Activated CD4-positive, alpha-beta memory T cell treated with anti-CD3 and anti-CD28 coated beads for 36 hours (primary cell): ENCODE data around the gene WNK2. TPM values are rescaled to one million over a fixed set of nuclear protein-coding genes. Genes with fewer than 3 reads are reported as not detected.

Experiments used
- CTCF ChIA-PET: fragments of 350-600 bp; sonication (Branson Sonifier 250); formaldehyde crosslinking; loops from one replicate; lab custom pipeline; 2021; ENCODE audit warnings: antibody characterized with exemption, inconsistent platforms; lab: Charles Lee
- POLR2A ChIA-PET: fragments of 350-600 bp; sonication (Branson Sonifier 250); formaldehyde crosslinking; loops from one replicate; lab custom pipeline; 2021; ENCODE audit warnings: antibody characterized with exemption; lab: Charles Lee
- DNase-seq: peaks from one replicate; pipeline ENCODE4 v3.0.0-alpha.2; 2020
- H3K27ac Mint-ChIP-seq: one replicate; pipeline ENCODE4 v1.8.0; 2021; ENCODE audit warnings: mixed read lengths
- H3K27me3 Mint-ChIP-seq: one replicate; pipeline ENCODE4 v1.8.0; 2021; ENCODE audit warnings: mixed read lengths
- H3K36me3 Mint-ChIP-seq: one replicate; pipeline ENCODE4 v1.8.0; 2021; ENCODE audit warnings: mixed read lengths
- H3K4me1 Mint-ChIP-seq: one replicate; pipeline ENCODE4 v1.8.0; 2021; ENCODE audit warnings: low read depth, mixed read lengths
- H3K4me3 Mint-ChIP-seq: one replicate; pipeline ENCODE4 v1.8.0; 2021; ENCODE audit warnings: mild to moderate bottlenecking, mixed read lengths
- H3K9me3 Mint-ChIP-seq: one replicate; pipeline ENCODE4 v1.8.0; 2021; ENCODE audit warnings: mixed read lengths
- intact Hi-C: fragments of 100-400 bp; cut with micrococcal nuclease; formaldehyde crosslinking; loops from one replicate; pipeline ENCODE4 v1.15.1; 2023
- total RNA-seq, 2 experiments: library from RNA; stranded (reverse); gene quantifications; one replicate each; pipeline ENCODE4 v1.2.3, GENCODE V29; 2021

Gene WNK2
- total RNA-seq, 2 experiments from 2014 or later: 1.2 to 1.6 TPM

DNA sequence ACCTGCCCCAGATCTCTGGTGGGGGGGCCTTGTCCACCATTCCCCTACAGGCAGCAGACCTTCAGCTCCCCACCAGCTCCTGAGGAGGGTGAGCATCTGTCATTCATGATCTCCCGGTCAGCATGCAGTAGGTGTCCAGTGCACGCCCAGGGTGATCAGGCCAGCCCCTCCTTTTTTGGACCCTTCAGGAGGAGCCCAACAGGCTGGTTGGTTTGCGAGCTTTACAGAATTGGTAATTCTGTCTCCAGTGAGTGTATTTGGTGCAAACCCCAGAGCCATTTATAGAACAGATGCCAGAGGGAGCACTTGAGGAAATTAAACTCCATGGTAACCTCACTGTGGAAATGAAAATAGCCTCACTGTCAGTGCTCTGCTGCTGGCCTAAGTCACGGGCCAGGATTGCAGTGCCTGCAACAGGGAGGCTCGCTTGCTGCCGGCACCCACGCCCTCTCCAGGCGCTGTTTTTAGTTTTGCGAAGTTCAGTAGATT is 23.4 kb downstream of the WNK2 start:
- Mint-ChIP-seq H3K4me1 (peaks cover 2% of the 10 kb centered on the region), H3K9me3 (peaks cover 6% of the 10 kb centered on the region), H3K27ac (no peak overlapping the region), H3K4me3 (no peak overlapping the region), H3K36me3 (no peaks in the 10 kb centered on the region), H3K27me3 (no peaks in the 10 kb centered on the region)
- POLR2A ChIA-PET: no interaction called here
- DNase-seq: no peak
- intact Hi-C loops: no loop called here
- CTCF ChIA-PET: no interaction called here

DNA sequence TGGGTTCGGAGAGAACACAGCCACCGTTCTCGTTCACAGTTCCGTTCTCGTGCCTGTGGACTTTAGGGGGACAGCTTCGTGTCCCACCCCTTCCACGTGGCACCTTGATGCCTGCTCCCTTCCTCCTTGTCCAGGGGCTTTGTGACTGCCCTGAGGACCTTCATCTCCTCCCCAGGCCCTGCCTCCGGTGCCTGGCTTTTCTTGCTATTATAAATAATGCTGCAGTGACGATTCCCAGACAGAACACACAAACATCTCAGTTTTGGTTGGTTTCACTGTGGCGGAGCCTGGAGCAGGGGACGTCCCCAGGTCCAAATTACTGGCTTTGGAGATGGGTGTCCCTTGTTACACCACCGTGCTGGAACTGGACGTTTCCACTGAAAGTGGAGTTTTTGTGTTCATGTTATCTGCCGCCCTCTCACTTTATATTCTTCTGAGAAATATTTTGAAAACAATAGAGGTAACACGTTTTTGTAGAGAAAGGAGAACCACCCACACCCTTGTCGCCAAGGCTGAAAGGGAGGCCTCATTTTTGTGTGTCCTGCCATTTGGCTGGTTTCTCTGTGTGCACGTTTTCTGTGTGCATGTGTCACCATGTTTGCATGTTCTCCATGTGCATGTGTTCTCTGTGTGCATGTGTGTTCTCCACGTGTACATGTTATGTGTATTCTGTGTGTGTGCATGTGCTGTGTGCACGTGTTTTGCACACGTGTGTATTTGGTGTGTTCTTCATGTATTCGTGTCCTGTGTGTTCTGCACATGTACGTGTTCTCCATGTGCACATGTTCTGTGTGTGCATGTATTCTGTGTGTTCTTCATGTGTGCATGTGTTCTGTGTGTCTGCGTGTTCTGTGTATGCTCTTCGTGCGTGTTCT is 24.2 kb downstream of the WNK2 start:
- Mint-ChIP-seq H3K4me3 (no peak overlapping the region), H3K27ac (no peak overlapping the region), H3K27me3 (no peaks in the 10 kb centered on the region), H3K9me3 (peaks cover 6% of the 10 kb centered on the region), H3K36me3 (no peaks in the 10 kb centered on the region), H3K4me1 (peaks cover 2% of the 10 kb centered on the region)
- CTCF ChIA-PET: no interaction called here
- POLR2A ChIA-PET: no interaction called here
- DNase-seq: no peak
- intact Hi-C loops: no loop called here

DNA sequence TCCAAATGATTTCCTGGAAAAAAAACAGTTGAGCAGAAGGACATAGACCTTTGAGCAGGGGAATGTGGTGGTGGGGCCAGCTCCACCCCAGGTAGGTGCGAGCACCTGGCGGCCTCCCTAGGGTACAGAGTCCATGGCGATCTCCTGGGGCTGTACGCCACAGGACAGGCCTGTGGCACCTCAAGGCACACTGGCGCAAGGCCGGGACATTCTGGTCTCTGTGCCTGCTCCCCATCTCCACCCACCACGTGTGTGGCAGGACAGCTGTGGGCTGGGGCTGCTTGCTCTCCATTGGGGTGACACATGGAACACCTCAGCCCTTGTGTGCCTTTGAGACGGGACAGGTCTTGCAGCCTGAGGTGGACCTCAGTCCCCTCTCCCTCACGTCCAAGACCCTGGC is 25.2 kb downstream of the WNK2 start:
- peaks cover 2% of the 10 kb centered on the region for H3K4me1 Mint-ChIP-seq
- ChIA-PET POLR2A (no interaction called here), CTCF (no interaction called here)
- no peak overlapping the region for H3K27ac Mint-ChIP-seq
- no peaks in the 10 kb centered on the region for H3K27me3 Mint-ChIP-seq
- H3K4me3 Mint-ChIP-seq: no peak overlapping the region
- DNase-seq: no peak
- peaks cover 6% of the 10 kb centered on the region for H3K9me3 Mint-ChIP-seq
- intact Hi-C loops: no loop called here
- H3K36me3 Mint-ChIP-seq: no peaks in the 10 kb centered on the region

DNA sequence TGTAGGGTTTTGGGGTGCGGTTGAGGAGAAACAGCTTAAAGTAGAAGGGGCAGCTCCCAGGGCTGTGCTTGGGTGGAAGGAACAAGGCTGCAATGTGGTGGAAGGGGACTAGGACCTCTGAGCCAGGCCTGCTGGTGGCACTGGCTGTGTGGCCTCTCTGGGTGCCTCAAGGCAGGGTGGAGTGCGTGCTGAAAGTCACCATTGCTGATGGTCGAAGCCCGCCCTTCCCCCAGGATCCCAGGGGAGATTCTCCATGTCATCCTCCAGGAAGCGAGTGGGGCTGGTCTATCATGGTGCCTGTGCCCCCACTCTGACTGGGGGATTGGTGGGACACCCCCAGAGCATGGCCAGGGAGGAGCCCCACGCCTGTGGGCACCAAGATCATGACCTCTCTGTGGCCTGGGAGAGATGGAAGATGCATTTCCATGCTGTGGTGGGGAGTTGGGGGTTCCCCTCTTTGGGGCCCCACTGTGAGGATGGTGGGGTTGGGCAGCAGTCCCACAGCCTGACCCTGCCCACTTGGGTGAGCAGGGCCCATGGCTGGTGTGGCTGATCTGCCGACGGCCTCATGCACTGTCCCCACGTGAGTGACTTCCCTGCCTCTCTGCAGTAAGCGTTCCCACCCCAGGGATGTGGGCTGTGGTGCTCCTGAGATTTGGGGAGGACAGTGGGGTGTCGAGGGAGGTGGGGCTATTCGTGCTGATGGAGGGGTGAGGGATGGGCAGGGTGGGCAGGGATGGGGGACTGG is 25.8 kb downstream of the WNK2 start:
- intact Hi-C loops: no loop called here
- H3K36me3 Mint-ChIP-seq: no peaks in the 10 kb centered on the region
- H3K27me3 Mint-ChIP-seq: no peaks in the 10 kb centered on the region
- DNase-seq: no peak
- ChIA-PET POLR2A (no interaction called here), CTCF (no interaction called here)
- H3K4me1 Mint-ChIP-seq: peaks cover under 1% of the 10 kb centered on the region
- H3K9me3 Mint-ChIP-seq: peaks cover 6% of the 10 kb centered on the region
- H3K4me3 Mint-ChIP-seq: no peak overlapping the region
- no peak overlapping the region for H3K27ac Mint-ChIP-seq

DNA sequence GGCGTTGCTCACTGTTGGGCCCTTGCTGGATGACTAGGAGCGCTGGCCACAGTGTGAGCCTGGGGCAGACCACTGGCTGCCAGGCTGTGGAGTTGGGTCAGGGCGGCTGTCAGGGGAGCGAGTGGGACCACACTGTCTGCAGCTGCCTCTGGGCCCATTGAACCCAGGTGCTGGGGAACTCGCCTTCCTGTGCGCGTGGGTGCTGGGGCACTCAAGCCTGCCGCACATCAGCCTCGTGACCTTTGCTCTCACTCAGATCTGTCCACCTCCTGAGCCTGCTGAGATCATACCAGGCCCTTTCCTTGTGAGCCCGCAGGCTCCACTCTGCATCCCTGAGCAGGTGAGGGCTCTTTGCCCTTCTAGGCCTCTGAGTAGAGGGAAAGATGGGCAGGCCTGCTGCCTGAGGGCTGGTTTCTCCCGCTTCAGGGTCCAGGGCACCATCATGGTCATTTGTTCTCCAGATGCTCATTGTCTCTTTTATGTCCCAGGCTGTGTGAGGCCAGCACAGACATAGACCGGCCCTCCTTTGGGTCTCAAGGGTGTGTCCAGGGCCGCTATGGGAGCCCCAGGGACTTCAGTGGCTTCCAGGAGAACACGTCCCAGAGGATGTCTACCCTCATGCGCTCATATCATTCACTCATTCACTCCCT is 26.5 kb downstream of the WNK2 start:
- ChIA-PET POLR2A (no interaction called here), CTCF (no interaction called here)
- Mint-ChIP-seq H3K9me3 (peaks cover 6% of the 10 kb centered on the region), H3K27me3 (no peaks in the 10 kb centered on the region), H3K27ac (no peak overlapping the region), H3K4me1 (no peaks in the 10 kb centered on the region), H3K4me3 (no peak overlapping the region), H3K36me3 (no peaks in the 10 kb centered on the region)
- DNase-seq: no peak
- intact Hi-C loops: no loop called here

DNA sequence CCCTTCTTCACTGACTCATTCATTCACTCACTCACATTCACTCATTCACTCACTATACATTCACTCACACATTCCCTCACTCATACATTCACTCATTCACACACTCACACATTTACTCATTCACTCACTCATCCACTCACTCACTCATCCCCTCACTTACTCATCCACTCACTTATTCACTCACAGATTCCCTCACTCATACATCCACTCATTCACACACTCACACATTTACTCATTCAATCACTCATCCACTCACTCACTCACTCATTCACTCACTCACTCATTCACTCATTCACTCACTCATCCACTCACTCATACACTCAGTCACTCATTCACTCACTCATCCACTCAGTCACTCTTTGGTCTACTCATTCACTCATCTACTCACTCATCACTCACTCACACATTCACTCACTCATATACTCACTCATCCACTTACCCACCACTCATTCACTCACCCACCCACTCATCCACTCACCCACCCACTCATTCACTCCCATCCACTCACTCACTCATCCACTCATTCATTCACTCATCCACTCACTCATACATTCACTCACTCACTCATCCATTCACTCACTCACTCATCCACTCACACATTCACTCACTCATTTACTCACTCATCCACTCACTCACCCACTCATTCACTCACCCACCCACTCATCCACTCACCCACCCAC is 27.2 kb downstream of the WNK2 start:
- no peak overlapping the region for H3K4me3 Mint-ChIP-seq
- H3K4me1 Mint-ChIP-seq: no peaks in the 10 kb centered on the region
- no peak overlapping the region for H3K27ac Mint-ChIP-seq
- peaks cover 8% of the 10 kb centered on the region for H3K9me3 Mint-ChIP-seq
- no peaks in the 10 kb centered on the region for H3K27me3 Mint-ChIP-seq
- intact Hi-C loops: no loop called here
- DNase-seq: no peak
- ChIA-PET POLR2A (no interaction called here), CTCF (no interaction called here)
- H3K36me3 Mint-ChIP-seq: peaks cover 2% of the 10 kb centered on the region

DNA sequence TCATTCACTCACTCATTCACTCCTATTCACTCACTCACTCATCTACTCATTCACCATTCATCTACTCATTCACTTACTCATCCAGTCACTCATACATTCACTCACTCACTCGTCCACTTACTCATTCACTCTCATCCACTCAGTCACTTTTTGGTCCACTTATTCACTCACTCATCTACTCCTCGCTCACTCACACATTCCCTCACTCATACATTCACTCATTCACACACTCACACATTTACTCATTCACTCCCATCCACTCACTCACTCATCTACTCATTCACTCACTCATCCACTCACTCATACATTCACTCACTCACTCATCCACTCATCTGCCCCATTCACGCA is 27.7 kb downstream of the WNK2 start:
- H3K27ac Mint-ChIP-seq: no peak overlapping the region
- no peak for DNase-seq
- no peak overlapping the region for H3K4me3 Mint-ChIP-seq
- intact Hi-C loops: no loop called here
- peaks cover 8% of the 10 kb centered on the region for H3K9me3 Mint-ChIP-seq
- ChIA-PET POLR2A (no interaction called here), CTCF (no interaction called here)
- H3K4me1 Mint-ChIP-seq: no peaks in the 10 kb centered on the region
- H3K27me3 Mint-ChIP-seq: no peaks in the 10 kb centered on the region
- H3K36me3 Mint-ChIP-seq: peaks cover 2% of the 10 kb centered on the region

DNA sequence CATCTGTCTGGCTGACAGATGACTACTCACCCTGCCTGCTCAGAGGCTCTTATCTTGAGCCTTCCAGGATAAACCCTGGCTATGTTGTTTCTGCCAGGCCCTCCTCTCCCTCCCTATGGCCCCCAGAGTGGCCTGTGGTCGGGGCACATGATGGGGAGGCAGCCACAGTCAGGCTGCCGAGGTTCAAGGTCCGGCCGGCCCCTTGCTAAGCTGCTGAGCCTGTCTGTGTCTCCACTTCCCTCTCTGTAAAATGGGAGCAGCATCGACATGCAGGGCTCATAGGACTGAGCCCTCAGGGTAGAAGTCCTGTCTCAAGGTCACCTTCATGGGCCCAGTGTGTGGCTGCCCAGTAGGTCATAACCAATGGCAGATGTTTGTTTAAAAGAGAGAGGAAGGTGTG is 28.5 kb downstream of the WNK2 start:
- no peaks in the 10 kb centered on the region for H3K4me1 Mint-ChIP-seq
- no peaks in the 10 kb centered on the region for H3K27me3 Mint-ChIP-seq
- no peak overlapping the region for H3K4me3 Mint-ChIP-seq
- POLR2A ChIA-PET: no interaction called here
- intact Hi-C loops: no loop called here
- H3K36me3 Mint-ChIP-seq: peaks cover 2% of the 10 kb centered on the region
- CTCF ChIA-PET: no interaction called here
- H3K9me3 Mint-ChIP-seq: peaks cover 8% of the 10 kb centered on the region
- no peak for DNase-seq
- H3K27ac Mint-ChIP-seq: no peak overlapping the region

DNA sequence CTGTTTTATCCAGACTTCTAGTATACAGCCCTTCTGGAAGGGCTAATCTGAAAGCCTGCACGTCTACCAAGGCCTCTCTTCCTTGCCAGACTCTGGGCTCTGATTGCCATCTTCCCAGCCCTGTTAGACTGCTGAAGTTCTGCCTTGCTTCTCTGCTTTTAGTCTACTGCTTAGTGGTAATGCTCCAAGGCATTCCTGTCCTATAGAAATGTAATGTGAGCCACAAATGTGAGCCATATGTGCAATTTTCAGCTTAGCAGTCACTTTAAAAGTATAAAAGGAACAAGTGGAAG is 32.1 kb downstream of the WNK2 start:
- CTCF ChIA-PET: interaction anchor here (0.6 kb wide), 1 partner anchor 524 kb away, joined by 3 read pairs; no protein-coding TSS in a partner anchor
- POLR2A ChIA-PET: no interaction called here
- intact Hi-C loops: no loop called here
- H3K36me3 Mint-ChIP-seq: peaks cover 2% of the 10 kb centered on the region
- no peak overlapping the region for H3K4me3 Mint-ChIP-seq
- no peaks in the 10 kb centered on the region for H3K27me3 Mint-ChIP-seq
- peaks cover 2% of the 10 kb centered on the region for H3K9me3 Mint-ChIP-seq
- no peak overlapping the region for H3K27ac Mint-ChIP-seq
- no peak for DNase-seq
- H3K4me1 Mint-ChIP-seq: no peaks in the 10 kb centered on the region

DNA sequence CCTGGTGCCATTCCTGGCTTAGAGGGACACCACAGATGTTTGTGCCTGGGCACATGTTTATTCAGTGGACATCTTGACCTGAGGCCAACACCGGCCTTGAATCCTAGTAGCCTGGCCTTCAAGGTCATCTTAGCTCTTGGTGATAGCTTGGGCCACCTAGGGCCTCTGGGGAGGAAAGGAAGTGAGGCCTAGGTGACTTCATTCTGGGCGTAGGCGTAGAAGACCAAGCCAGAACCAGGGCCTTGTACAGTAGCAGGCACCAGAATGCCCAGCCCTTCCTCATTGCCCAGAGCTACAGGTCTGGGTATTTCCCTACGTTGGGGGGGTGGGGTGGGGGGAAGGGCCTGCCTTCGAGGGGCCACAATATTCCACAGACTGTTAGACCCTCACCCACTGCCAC is 33.8 kb downstream of the WNK2 start:
- intact Hi-C loops: no loop called here
- Mint-ChIP-seq H3K4me1 (no peaks in the 10 kb centered on the region), H3K9me3 (peaks cover 2% of the 10 kb centered on the region), H3K4me3 (no peak overlapping the region), H3K27me3 (no peaks in the 10 kb centered on the region), H3K27ac (no peak overlapping the region), H3K36me3 (peaks cover 2% of the 10 kb centered on the region)
- ChIA-PET POLR2A (no interaction called here), CTCF (no interaction called here)
- no peak for DNase-seq

DNA sequence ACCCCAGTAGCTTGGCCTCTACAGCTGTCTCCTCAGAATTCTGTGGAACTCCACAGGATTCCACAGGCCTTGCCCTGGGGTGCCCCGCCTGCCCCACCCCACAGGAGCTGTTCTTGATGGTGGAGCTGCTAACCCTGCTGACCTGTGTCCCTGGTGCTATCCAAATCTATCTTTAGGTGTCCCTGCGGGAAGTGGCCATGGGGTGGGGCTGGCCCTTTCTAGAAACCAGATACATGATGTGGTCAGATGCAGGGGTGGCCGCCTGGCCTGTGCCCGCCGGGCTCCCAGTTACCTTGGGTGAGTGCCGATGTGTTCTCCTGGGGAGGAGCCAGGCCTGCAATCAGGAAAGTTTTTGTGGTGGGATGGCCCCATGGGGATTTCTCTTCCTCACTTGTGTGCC is 34.2 kb downstream of the WNK2 start:
- H3K36me3 Mint-ChIP-seq: peaks cover 2% of the 10 kb centered on the region
- no peak overlapping the region for H3K27ac Mint-ChIP-seq
- DNase-seq: no peak
- no peak overlapping the region for H3K4me3 Mint-ChIP-seq
- no peaks in the 10 kb centered on the region for H3K4me1 Mint-ChIP-seq
- peaks cover 2% of the 10 kb centered on the region for H3K9me3 Mint-ChIP-seq
- intact Hi-C loops: no loop called here
- ChIA-PET POLR2A (no interaction called here), CTCF (no interaction called here)
- H3K27me3 Mint-ChIP-seq: no peaks in the 10 kb centered on the region
